GM23248 (cell line): ENCODE data around the gene SLC39A2. TPM values are rescaled to one million over a fixed set of nuclear protein-coding genes. Genes with fewer than 3 reads are reported as not detected.

Source experiments
- DNase-seq: peaks from one replicate; pipeline ENCODE4 v3.0.0-alpha.2; 2015
- H2AFZ ChIP-seq: fragments of 200-600 bp; sonication (generic); 2 replicates; pipeline ENCODE4 v1.6.1; 2016; ENCODE audit warnings: antibody characterized with exemption
- H3F3A ChIP-seq: fragments of 200-600 bp; sonication (generic); 2 replicates; pipeline ENCODE4 v1.6.1; 2016; ENCODE audit warnings: mild to moderate bottlenecking, antibody characterized with exemption, mixed run types; ENCODE audit not compliant: insufficient read depth
- H3K27ac ChIP-seq: fragments of 200-600 bp; sonication (generic); 2 replicates; pipeline ENCODE4 v1.5.1; 2016; ENCODE audit warnings: mild to moderate bottlenecking
- H3K27me3 ChIP-seq: fragments of 200-600 bp; sonication (generic); replicated peaks from 2 replicates; pipeline ENCODE4 v1.6.1; 2016; ENCODE audit warnings: mild to moderate bottlenecking; ENCODE audit not compliant: insufficient read depth
- H3K36me3 ChIP-seq: fragments of 200-600 bp; sonication (generic); 2 replicates; pipeline ENCODE4 v1.6.1; 2016; ENCODE audit warnings: low read depth, mild to moderate bottlenecking
- H3K4me1 ChIP-seq: fragments of 200-600 bp; sonication (generic); 2 replicates; pipeline ENCODE4 v1.6.1; 2016; ENCODE audit warnings: mild to moderate bottlenecking; ENCODE audit not compliant: insufficient read depth
- H3K4me2 ChIP-seq: fragments of 200-600 bp; sonication (generic); one replicate; pipeline ENCODE4 v1.6.1; 2016; ENCODE audit warnings: mild to moderate bottlenecking; ENCODE audit not compliant: unreplicated experiment
- H3K4me3 ChIP-seq: fragments of 200-600 bp; sonication (generic); 2 replicates; pipeline ENCODE4 v1.5.1; 2016; ENCODE audit warnings: mild to moderate bottlenecking
- H3K79me2 ChIP-seq: fragments of 200-600 bp; sonication (generic); 2 replicates; pipeline ENCODE4 v1.6.1; 2016; ENCODE audit warnings: mild to moderate bottlenecking; ENCODE audit not compliant: insufficient read depth
- H3K9ac ChIP-seq: fragments of 200-600 bp; sonication (generic); 2 replicates; pipeline ENCODE4 v1.6.1; 2016; ENCODE audit warnings: mild to moderate bottlenecking
- H3K9me2 ChIP-seq: fragments of 200-600 bp; sonication (generic); 2 replicates; pipeline ENCODE4 v1.6.1; 2016; ENCODE audit warnings: mixed run types, mild to moderate bottlenecking, moderate library complexity; ENCODE audit not compliant: insufficient read depth
- H3K9me3 ChIP-seq: fragments of 200-600 bp; sonication (generic); one replicate; pipeline ENCODE4 v1.6.1; 2017; ENCODE audit warnings: low read depth
- H4K20me1 ChIP-seq: fragments of 200-600 bp; sonication (generic); 2 replicates; pipeline ENCODE4 v1.6.0; 2016; ENCODE audit not compliant: insufficient read depth
- EZH2 ChIP-seq: fragments of 200-600 bp; sonication (generic); IDR thresholded peaks from 2 replicates; pipeline ENCODE4 v1.6.1; 2018; ENCODE audit warnings: antibody characterized with exemption, mild to moderate bottlenecking; ENCODE audit not compliant: insufficient read depth, poor library complexity, severe bottlenecking
- EZH2phosphoT487 ChIP-seq: fragments of 200-600 bp; sonication (generic); IDR thresholded peaks from 2 replicates; pipeline ENCODE4 v1.6.1; 2018; ENCODE audit warnings: antibody characterized with exemption, moderate library complexity, mild to moderate bottlenecking, low read depth; ENCODE audit not compliant: insufficient read depth
- WGBS, 2 experiments: methylation state at CpG; one replicate each; pipeline ENCODE4 v1.1.6; 2015 to 2017; ENCODE audit warnings: low lambda C conversion rate in 2 of 2, low coverage in 1 of 2; ENCODE audit errors: missing lambda C conversion rate in 2 of 2; 5-methylcytosine and 5-hydroxymethylcytosine counted together
- in situ Hi-C: fragments of 300-500 bp; cut with MboI; formaldehyde crosslinking; loops from 2 replicates; pipeline ENCODE4 v1.15.0; 2020
- polyA plus RNA-seq: library from polyadenylated mRNA; unstranded; fragments of >200 nt; fragmentation: Nextera tagmentation; extraction: Ambion mirVana; gene quantifications from 2 replicates; pipeline ENCODE4 v1.2.1, GENCODE V29; 2016
- total RNA-seq: library from RNA; depleted of rRNA; stranded (reverse); fragments of >200 nt; shearing (Covaris generic); gene quantifications from 2 replicates; pipeline ENCODE4 v1.2.3, GENCODE V29; 2014

SLC39A2 gene
- total and polyA plus RNA-seq, 2 experiments from 2014 or later: 0.24 TPM; not detected in 1

DNA sequence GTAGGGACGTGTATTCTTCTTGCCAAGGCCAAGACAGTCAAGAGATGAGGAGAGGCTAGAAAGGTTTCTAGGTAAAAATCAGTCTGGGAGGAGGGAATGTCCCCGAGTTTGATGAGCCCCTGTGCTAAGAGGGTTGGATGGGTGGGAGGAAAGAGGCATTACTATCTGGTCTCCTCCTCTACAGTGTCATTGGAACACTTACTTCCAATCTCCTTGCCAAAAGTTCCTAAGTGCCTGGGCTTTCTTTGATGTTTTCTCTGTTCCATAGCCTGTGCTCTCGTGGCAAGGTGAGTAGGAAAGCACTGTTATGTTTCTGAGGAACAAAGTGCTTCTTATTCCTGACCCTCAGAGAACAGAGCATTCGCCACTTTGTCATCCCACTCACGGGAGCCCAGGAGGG lies 35.6 kb downstream of the SLC39A2 start, which contains the start of gene RNASE13:
Gene RNASE13, minus strand, starts transcription at position 101 of the 400 bp plus-strand sequence. CDS start 519 bp downstream, outside the sequence.
- H3K9me3 ChIP-seq: no peaks in the 10 kb centered on the region
- H3K4me2 ChIP-seq: no peak within 1 kb of the TSS

DNA sequence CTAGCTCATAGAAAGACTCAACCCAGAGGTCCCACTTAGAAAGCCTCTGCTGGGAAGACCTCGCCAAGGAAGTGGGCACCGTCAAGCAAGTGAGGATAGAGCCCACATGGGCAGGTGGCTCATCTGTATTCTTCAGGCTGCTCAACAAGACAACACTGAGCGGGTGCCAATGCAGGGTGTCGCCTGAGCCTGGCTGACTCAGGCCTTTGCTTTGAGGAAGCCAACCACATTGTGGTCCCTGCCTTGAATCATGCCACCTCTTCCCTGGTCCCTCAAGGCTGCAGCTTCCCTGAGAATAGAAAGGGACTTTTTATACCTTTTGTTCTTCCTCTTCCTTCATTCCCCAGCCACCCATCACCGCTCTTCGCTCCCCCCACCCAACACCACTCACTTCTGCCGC lies 37.7 kb downstream of the SLC39A2 start:
- no peaks in the 10 kb centered on the region for H3K9me2 ChIP-seq
- peaks cover 12% of the 10 kb centered on the region for H3K4me1 ChIP-seq
- H3K4me2 ChIP-seq: no peak overlapping the region
- H3F3A ChIP-seq: no peaks in the 10 kb centered on the region
- TF ChIP-seq EZH2phosphoT487 (no peak), EZH2 (no peak)
- WGBS, 2 experiments: 84 to 90% methylated on average over 7 of the region's 7 CpGs
- no peak overlapping the region for H3K9ac ChIP-seq
- no peaks in the 10 kb centered on the region for H3K36me3 ChIP-seq
- H3K27me3 ChIP-seq: no peaks in the 10 kb centered on the region
- H3K79me2 ChIP-seq: no peaks in the 10 kb centered on the region
- H3K9me3 ChIP-seq: no peaks in the 10 kb centered on the region
- H3K4me3 ChIP-seq: no peak overlapping the region
- no peak overlapping the region for H3K27ac ChIP-seq
- DNase-seq: peak; percentile 58
- no peak overlapping the region for H2AFZ ChIP-seq
- H4K20me1 ChIP-seq: no peaks in the 10 kb centered on the region
- in situ Hi-C loops: no loop called here

More for the DNA sequence above, 35.6 kb downstream of the SLC39A2 start, which contains the start of gene RNASE13:
- no peaks in the 10 kb centered on the region; the same call in 1 of the 2 replicates for H3K27me3 ChIP-seq
- H4K20me1 ChIP-seq: no peaks in the 10 kb centered on the region
- in situ Hi-C loops: no loop called here
- WGBS, 2 experiments: 38 to 50% methylated on average over 5 of the region's 5 CpGs
- H3K9me2 ChIP-seq: no peaks in the 10 kb centered on the region
- H3K79me2 ChIP-seq: no peaks in the 10 kb centered on the region
- H3K27ac ChIP-seq: no peak within 1 kb of the TSS
- TF ChIP-seq EZH2phosphoT487 (no peak), EZH2 (no peak)
- no peak within 1 kb of the TSS for H2AFZ ChIP-seq
- no peaks in the 10 kb centered on the region for H3K36me3 ChIP-seq
- no peak for DNase-seq
- no peaks in the 10 kb centered on the region for H3F3A ChIP-seq
- no peak within 1 kb of the TSS for H3K4me3 ChIP-seq
- no peak within 1 kb of the TSS for H3K9ac ChIP-seq
- H3K4me1 ChIP-seq: peaks cover 7% of the 10 kb centered on the region

DNA sequence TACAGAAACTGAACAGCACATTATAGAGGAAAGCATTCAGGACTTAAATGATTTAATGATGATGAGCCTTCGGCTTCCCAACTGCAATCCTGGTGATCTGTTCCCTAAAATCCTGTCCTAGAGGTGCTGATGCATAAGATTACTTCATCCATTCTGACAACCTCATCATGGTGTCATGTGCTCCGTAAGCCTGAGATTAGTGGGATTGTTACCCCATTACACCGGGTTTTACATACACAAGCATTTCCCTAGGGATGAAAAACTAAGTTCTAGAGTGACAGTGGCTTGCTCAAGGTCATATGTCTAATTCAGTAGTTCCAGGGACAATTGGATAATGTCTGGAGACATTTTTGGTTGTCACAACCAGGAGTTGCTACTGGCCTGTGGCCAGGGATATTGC lies 38.1 kb downstream of the SLC39A2 start:
- WGBS, 2 experiments: 44 to 50% methylated on average over 3 of the region's 3 CpGs
- in situ Hi-C loops: no loop called here

DNA sequence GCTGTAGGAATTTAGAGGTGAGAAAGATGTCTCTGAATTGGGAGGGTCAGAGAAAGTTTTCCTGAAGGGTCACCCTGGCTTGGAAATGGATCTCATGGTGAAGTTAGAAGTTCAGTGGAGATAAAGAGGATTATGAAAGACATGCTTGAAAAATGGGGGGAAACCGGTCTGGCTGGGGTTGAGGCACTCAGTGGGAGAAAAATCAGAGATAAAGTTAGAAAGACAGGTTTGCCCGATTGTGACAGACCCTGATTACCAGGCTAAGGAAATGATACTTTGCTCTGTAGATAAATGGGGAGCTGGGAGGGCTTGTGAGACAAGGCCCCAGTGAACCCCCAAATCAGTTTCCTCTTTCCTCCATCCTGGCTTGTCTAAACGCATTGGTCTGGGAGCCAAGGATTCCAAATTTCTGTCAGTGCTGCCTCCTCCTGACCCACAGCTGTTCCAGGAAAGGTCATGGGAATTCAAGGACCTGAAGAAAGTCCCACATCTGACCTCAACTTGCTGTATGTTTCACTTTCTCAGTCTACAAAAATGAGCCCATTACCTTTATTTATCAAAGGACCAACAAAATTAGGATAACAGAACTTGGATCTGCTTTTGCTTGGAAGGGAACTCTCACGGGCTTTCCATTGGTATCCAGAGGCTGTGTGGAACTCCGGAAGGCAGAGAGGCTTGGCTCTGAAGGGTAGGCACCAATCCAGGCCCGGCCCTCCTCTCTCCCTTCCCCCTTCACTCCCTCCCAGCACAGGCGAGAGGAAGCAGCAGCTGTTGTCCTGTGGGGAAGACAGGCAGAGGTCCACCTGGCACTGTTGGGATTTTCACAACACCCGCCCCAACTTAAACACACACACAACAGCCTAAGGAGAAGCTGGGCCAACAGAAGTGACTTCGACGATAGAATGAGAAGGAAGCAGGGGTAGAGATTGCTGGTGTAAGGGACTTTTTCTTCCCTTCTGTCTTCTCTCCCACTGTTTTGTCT lies 39.6 kb downstream of the SLC39A2 start:
- Histone ChIP-seq H2AFZ (peak overlapping the region; percentile 79), H3K4me2 (no peak overlapping the region), H3K4me3 (no peak overlapping the region), H3K27ac (no peak overlapping the region), H3K9ac (no peak overlapping the region), H4K20me1 (no peaks in the 10 kb centered on the region), H3K9me3 (no peaks in the 10 kb centered on the region), H3K36me3 (no peaks in the 10 kb centered on the region), H3K4me1 (peaks cover 13% of the 10 kb centered on the region), H3K79me2 (no peaks in the 10 kb centered on the region), H3K27me3 (no peaks in the 10 kb centered on the region), H3K9me2 (no peaks in the 10 kb centered on the region), H3F3A (no peaks in the 10 kb centered on the region)
- TF ChIP-seq EZH2phosphoT487 (no peak), EZH2 (no peak)
- 31% methylated on average over 9 to 10 of the region's 10 CpGs for WGBS, 2 experiments
- peak; percentile 35 for DNase-seq
- in situ Hi-C loops: no loop called here

More for the DNA sequence above, 38.1 kb downstream of the SLC39A2 start:
- no peaks in the 10 kb centered on the region for H3K36me3 ChIP-seq
- no peaks in the 10 kb centered on the region for H3K9me3 ChIP-seq
- no peaks in the 10 kb centered on the region for H3K27me3 ChIP-seq
- no peak overlapping the region for H3K4me3 ChIP-seq
- H3K79me2 ChIP-seq: no peaks in the 10 kb centered on the region
- H3K27ac ChIP-seq: no peak overlapping the region
- no peak for TF ChIP-seq EZH2phosphoT487
- TF ChIP-seq EZH2: no peak
- H2AFZ ChIP-seq: no peak overlapping the region
- DNase-seq: no peak
- no peaks in the 10 kb centered on the region for H3F3A ChIP-seq
- peaks cover 13% of the 10 kb centered on the region for H3K4me1 ChIP-seq
- no peak overlapping the region for H3K4me2 ChIP-seq
- no peaks in the 10 kb centered on the region for H4K20me1 ChIP-seq
- no peaks in the 10 kb centered on the region for H3K9me2 ChIP-seq
- no peak overlapping the region for H3K9ac ChIP-seq
